Fibroblast of upper back skin (primary cell): Measurements from ENCODE around the gene DLGAP4.

Source experiments
- DNase-seq: peaks from one replicate; pipeline ENCODE4 v3.0.0-alpha.2; 2013

DLGAP4 gene

GRCh38 chr20:36385503-36385902, 79.4 kb downstream of the DLGAP4 start:
- DNase-seq, result no peak

- no peak for DNase-seq
Observed at GRCh38 chr20:36386236-36386635, 80.1 kb downstream of the DLGAP4 start.

- DNase-seq, result no peak
Observed at GRCh38 chr20:36390269-36390668, 84.1 kb downstream of the DLGAP4 start.

GRCh38 chr20:36390719-36391415, 84.7 kb downstream of the DLGAP4 start:
- no peak for DNase-seq

- DNase-seq, result no peak
Observed at GRCh38 chr20:36391456-36391855, 85.3 kb downstream of the DLGAP4 start.

- DNase-seq, result no peak
Observed at GRCh38 chr20:36391955-36392354, 85.8 kb downstream of the DLGAP4 start.

GRCh38 chr20:36392989-36393388, 86.8 kb downstream of the DLGAP4 start:
- DNase-seq, result no peak

- no peak for DNase-seq
Observed at GRCh38 chr20:36394340-36394965, 88.3 kb downstream of the DLGAP4 start.

- no peak for DNase-seq
Observed at GRCh38 chr20:36396340-36396739, 90.2 kb downstream of the DLGAP4 start.

- DNase-seq, result no peak
Observed at GRCh38 chr20:36396847-36397630, 90.9 kb downstream of the DLGAP4 start.

GRCh38 chr20:36398515-36398914, 92.4 kb downstream of the DLGAP4 start:
- no peak for DNase-seq

GRCh38 chr20:36399147-36399968, 93.2 kb downstream of the DLGAP4 start:
- no peak for DNase-seq

GRCh38 chr20:36399969-36400545, 93.9 kb downstream of the DLGAP4 start:
- no peak for DNase-seq

GRCh38 chr20:36400909-36401735, 95.0 kb downstream of the DLGAP4 start:
- no peak for DNase-seq

- DNase-seq, result no peak
Observed at GRCh38 chr20:36402708-36403107, 96.6 kb downstream of the DLGAP4 start.

- no peak for DNase-seq
Observed at GRCh38 chr20:36404435-36404978, 98.4 kb downstream of the DLGAP4 start.

- DNase-seq, result no peak
Observed at GRCh38 chr20:36405255-36405654, 99.1 kb downstream of the DLGAP4 start.

- DNase-seq, result no peak
Observed at GRCh38 chr20:36407199-36407733, 101.1 kb downstream of the DLGAP4 start.

- DNase-seq, result no peak
Observed at GRCh38 chr20:36408219-36408618, 102.1 kb downstream of the DLGAP4 start.

GRCh38 chr20:36411861-36412454, 105.8 kb downstream of the DLGAP4 start:
- DNase-seq, result no peak
